ENCODE measurements around the gene MAN1C1.

MAN1C1 gene

GRCh38 chr1:25700626-25701025 is 84.0 kb downstream of the MAN1C1 start:
- no peak for DNase-seq

- no peak for DNase-seq
These were observed 84.6 kb downstream of the MAN1C1 start for GRCh38 chr1:25701030-25701785.

- no peak for DNase-seq
These were observed 85.6 kb downstream of the MAN1C1 start for GRCh38 chr1:25702101-25702775.

GRCh38 chr1:25703041-25703440 is 86.5 kb downstream of the MAN1C1 start:
- no peak for DNase-seq

- DNase-seq, result no peak
These were observed 87.2 kb downstream of the MAN1C1 start for GRCh38 chr1:25703671-25704266.

- peak; percentile 18 for DNase-seq
These were observed 87.7 kb downstream of the MAN1C1 start for GRCh38 chr1:25704267-25704691.

GRCh38 chr1:25705699-25706098 is 89.1 kb downstream of the MAN1C1 start:
- DNase-seq, result no peak

GRCh38 chr1:25706146-25707089 is 89.8 kb downstream of the MAN1C1 start:
- no peak for DNase-seq

- no peak for DNase-seq
These were observed 90.9 kb downstream of the MAN1C1 start for GRCh38 chr1:25707280-25708016.

- no peak for DNase-seq
These were observed 94.2 kb downstream of the MAN1C1 start for GRCh38 chr1:25710583-25711347.

GRCh38 chr1:25711555-25712298 is 95.1 kb downstream of the MAN1C1 start:
- DNase-seq, result peak; percentile 49

- DNase-seq, result no peak
These were observed 95.8 kb downstream of the MAN1C1 start for GRCh38 chr1:25712299-25712970.

GRCh38 chr1:25713961-25714360 is 97.4 kb downstream of the MAN1C1 start:
- no peak for DNase-seq

GRCh38 chr1:25714372-25714931 is 97.9 kb downstream of the MAN1C1 start:
- no peak for DNase-seq

GRCh38 chr1:25715888-25716287 is 99.3 kb downstream of the MAN1C1 start:
- no peak for DNase-seq

- no peak for DNase-seq
These were observed 99.7 kb downstream of the MAN1C1 start for GRCh38 chr1:25716320-25716719.

GRCh38 chr1:25718732-25719131 is 102.1 kb downstream of the MAN1C1 start:
- DNase-seq, result no peak

GRCh38 chr1:25720624-25721023 is 104.0 kb downstream of the MAN1C1 start:
- no peak for DNase-seq

- DNase-seq, result no peak
These were observed 106.8 kb downstream of the MAN1C1 start for GRCh38 chr1:25723250-25723880.
